ENCODE measurements around the gene MRPS6.

Gene MRPS6

DNA sequence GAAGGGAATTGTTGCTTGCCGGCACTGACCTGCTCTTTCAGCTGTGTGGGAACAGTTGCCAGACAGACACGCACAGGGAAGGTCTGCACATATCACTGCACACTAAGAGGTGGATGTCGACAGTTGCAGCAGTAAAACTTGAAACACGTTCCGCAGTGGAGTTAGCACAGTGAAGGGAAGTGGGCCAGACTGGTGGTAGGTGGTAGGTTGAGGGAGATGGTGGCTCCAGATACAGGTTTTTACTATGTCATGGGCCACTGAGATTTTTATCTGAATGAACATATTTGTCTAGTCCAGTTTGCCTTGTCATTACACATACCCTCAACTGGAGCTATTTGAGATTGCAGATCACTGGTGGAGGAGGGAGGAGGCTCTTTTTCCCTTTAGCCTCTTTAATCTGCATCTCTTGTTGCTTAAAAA lies 13.5 kb downstream of the MRPS6 start:
- Histone ChIP-seq H3K4me2 (ENCODE audit: insufficient read depth, low read length) (no peak overlapping the region), H3K9me3 (ENCODE audit: insufficient read depth, low read length, severe bottlenecking) (no peaks in the 10 kb centered on the region), H3K27ac (ENCODE audit: low read length) (no peak overlapping the region; the same call in 1 of the 2 replicates), H3K27me3 (ENCODE audit: insufficient read depth, low read length, poor library complexity) (no peaks in the 10 kb centered on the region), H4K20me1 (ENCODE audit: insufficient read depth, low read length) (peaks cover 55% of the 10 kb centered on the region; the same call in 1 of the 2 replicates), H3K4me1 (ENCODE audit: insufficient read depth, low read length) (peaks cover 30% of the 10 kb centered on the region), H3K9ac (ENCODE audit: low read depth, low read length) (no peak overlapping the region), H2AFZ (ENCODE audit: low read depth, low read length) (no peak overlapping the region), H3K36me3 (ENCODE audit: insufficient read depth, low read length) (peaks cover 51% of the 10 kb centered on the region), H3K4me3 (ENCODE audit: low read depth in 1 of 2, low read length in 2 of 2) (no peak overlapping the region), H3K79me2 (ENCODE audit: insufficient read depth, low read length) (peaks cover 99% of the 10 kb centered on the region)
- no peak for DNase-seq
- ATAC-seq (ENCODE audit: insufficient read depth, low read depth): 0 out of 3 replicates have a peak, but pooled peaks have one; percentile 10
- TF ChIP-seq, protein P1, sequence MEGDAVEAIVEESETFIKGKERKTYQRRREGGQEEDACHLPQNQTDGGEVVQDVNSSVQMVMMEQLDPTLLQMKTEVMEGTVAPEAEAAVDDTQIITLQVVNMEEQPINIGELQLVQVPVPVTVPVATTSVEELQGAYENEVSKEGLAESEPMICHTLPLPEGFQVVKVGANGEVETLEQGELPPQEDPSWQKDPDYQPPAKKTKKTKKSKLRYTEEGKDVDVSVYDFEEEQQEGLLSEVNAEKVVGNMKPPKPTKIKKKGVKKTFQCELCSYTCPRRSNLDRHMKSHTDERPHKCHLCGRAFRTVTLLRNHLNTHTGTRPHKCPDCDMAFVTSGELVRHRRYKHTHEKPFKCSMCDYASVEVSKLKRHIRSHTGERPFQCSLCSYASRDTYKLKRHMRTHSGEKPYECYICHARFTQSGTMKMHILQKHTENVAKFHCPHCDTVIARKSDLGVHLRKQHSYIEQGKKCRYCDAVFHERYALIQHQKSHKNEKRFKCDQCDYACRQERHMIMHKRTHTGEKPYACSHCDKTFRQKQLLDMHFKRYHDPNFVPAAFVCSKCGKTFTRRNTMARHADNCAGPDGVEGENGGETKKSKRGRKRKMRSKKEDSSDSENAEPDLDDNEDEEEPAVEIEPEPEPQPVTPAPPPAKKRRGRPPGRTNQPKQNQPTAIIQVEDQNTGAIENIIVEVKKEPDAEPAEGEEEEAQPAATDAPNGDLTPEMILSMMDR (IDR thresholded peaks at IDR 0.05; ENCODE audit: borderline replicate concordance, extremely low read depth, low read length, poor library complexity, severe bottlenecking): no peak
- TF ChIP-seq EZH2 (IDR thresholded peaks at IDR 0.05; ENCODE audit: borderline replicate concordance, low read depth, low read length, severe bottlenecking): no peak

DNA sequence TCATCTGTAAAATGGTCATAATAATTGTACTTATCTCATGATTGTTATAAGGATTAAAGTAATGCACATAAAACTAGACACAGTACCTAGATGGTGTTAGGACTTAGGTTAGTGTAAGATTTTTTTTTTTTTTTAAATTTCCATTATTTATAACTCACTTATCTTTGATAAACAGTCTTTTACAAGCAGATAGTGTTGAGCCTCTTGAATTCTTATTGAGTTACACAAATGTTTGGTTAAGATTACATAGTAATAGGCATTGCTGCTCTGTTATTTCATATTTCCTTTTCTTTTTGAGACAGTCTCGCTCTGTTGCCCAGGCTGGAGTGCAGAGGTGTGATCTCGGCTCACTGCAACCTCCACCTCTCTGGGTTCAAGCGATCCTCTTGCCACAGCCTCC lies 15.4 kb downstream of the MRPS6 start:
- Histone ChIP-seq H3K4me3 (ENCODE audit: low read depth in 1 of 2, low read length in 2 of 2) (no peak overlapping the region), H3K4me2 (ENCODE audit: insufficient read depth, low read length) (no peak overlapping the region), H4K20me1 (ENCODE audit: insufficient read depth, low read length) (peaks cover 56% of the 10 kb centered on the region; the same call in 1 of the 2 replicates), H3K9me3 (ENCODE audit: insufficient read depth, low read length, severe bottlenecking) (no peaks in the 10 kb centered on the region), H3K27ac (ENCODE audit: low read length) (no peak overlapping the region), H3K4me1 (ENCODE audit: insufficient read depth, low read length) (peaks cover 17% of the 10 kb centered on the region), H3K9ac (ENCODE audit: low read depth, low read length) (no peak overlapping the region), H3K79me2 (ENCODE audit: insufficient read depth, low read length) (peaks cover 98% of the 10 kb centered on the region), H3K36me3 (ENCODE audit: insufficient read depth, low read length) (peaks cover 49% of the 10 kb centered on the region), H2AFZ (ENCODE audit: low read depth, low read length) (no peak overlapping the region), H3K27me3 (ENCODE audit: insufficient read depth, low read length, poor library complexity) (no peaks in the 10 kb centered on the region)
- ATAC-seq (ENCODE audit: insufficient read depth, low read depth): no peak
- no peak for TF ChIP-seq EZH2 (IDR thresholded peaks at IDR 0.05; ENCODE audit: borderline replicate concordance, low read depth, low read length, severe bottlenecking)
- TF ChIP-seq, protein P1 (IDR thresholded peaks at IDR 0.05; ENCODE audit: borderline replicate concordance, extremely low read depth, low read length, poor library complexity, severe bottlenecking): no peak
- DNase-seq: no peak

DNA sequence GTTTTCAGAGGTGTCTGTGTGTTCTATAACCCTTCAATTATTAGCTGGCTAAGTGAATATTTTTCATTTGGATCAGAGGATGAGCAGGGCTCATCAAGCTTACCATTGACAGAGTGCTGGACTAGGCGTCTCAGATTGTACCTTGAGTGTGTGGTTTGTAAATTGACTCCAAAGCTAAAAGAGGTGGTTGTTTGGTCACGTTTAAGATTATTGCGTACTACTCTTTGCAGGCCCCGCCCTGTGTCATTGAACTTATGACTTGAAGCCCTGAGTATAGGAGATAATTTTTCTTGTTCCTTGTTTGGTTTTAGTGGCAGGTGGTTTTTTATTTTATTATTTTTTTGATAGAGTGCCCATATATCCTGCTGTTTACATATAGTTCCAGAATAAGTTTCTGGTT lies 17.7 kb downstream of the MRPS6 start:
- Histone ChIP-seq H3K27ac (ENCODE audit: low read length) (0 out of 2 replicates have a peak overlapping the region, but pooled peaks have one; percentile 11), H3K4me2 (ENCODE audit: insufficient read depth, low read length) (no peak overlapping the region), H3K27me3 (ENCODE audit: insufficient read depth, low read length, poor library complexity) (no peaks in the 10 kb centered on the region), H2AFZ (ENCODE audit: low read depth, low read length) (no peak overlapping the region), H3K9ac (ENCODE audit: low read depth, low read length) (no peak overlapping the region), H3K9me3 (ENCODE audit: insufficient read depth, low read length, severe bottlenecking) (no peaks in the 10 kb centered on the region), H3K4me1 (ENCODE audit: insufficient read depth, low read length) (peaks cover 10% of the 10 kb centered on the region), H3K4me3 (ENCODE audit: low read depth in 1 of 2, low read length in 2 of 2) (no peak overlapping the region), H3K79me2 (ENCODE audit: insufficient read depth, low read length) (peaks cover 98% of the 10 kb centered on the region), H4K20me1 (ENCODE audit: insufficient read depth, low read length) (peaks cover 59% of the 10 kb centered on the region; the same call in 1 of the 2 replicates), H3K36me3 (ENCODE audit: insufficient read depth, low read length) (peaks cover 58% of the 10 kb centered on the region)
- no peak for ATAC-seq (ENCODE audit: insufficient read depth, low read depth)
- TF ChIP-seq, protein P1 (IDR thresholded peaks at IDR 0.05; ENCODE audit: borderline replicate concordance, extremely low read depth, low read length, poor library complexity, severe bottlenecking): no peak
- no peak for TF ChIP-seq EZH2 (IDR thresholded peaks at IDR 0.05; ENCODE audit: borderline replicate concordance, low read depth, low read length, severe bottlenecking)
- no peak for DNase-seq
